Testis (tissue), 2 donors: ENCODE data around the gene CHST10.

Experiments
- POLR2A ChIP-seq: fragments of 450-650 bp; IDR thresholded peaks from one replicate; pipeline ENCODE4 v1.6.1; 2017; ENCODE audit warnings: antibody characterized with exemption, mild to moderate bottlenecking, moderate library complexity
- TF ChIP-seq, protein P1 (sequence below), 3 experiments: fragments of 450-650 bp in 2 of 3; fragments of 200-600 bp in 1 of 3; sonication (generic) in 1 of 3; IDR thresholded peaks; one replicate each; pipeline ENCODE4 v1.5.1; 2016 to 2019; ENCODE audit warnings: antibody characterized with exemption in 3 of 3, mild to moderate bottlenecking in 2 of 3, moderate library complexity in 1 of 3

DNA sequence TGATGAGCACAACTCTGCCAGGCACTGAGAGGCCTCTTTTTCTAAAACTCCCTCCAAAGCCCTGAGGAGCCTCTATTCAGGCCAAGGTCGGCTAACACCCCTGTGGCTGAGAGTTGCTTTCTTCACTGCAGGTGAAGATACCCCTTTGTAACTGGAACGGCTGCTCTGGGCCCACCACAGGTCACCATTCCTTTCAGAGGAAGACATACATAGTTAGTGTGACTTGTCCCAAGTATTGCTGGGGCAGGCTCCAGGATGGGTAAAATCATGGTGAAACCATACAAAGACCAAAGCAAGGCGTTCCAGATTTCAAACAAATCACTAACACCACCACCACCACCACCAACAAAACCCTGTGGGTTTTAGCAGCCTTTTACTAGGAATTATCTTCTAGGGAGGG lies 36.8 kb downstream of the CHST10 start:
- TF ChIP-seq, protein P1, sequence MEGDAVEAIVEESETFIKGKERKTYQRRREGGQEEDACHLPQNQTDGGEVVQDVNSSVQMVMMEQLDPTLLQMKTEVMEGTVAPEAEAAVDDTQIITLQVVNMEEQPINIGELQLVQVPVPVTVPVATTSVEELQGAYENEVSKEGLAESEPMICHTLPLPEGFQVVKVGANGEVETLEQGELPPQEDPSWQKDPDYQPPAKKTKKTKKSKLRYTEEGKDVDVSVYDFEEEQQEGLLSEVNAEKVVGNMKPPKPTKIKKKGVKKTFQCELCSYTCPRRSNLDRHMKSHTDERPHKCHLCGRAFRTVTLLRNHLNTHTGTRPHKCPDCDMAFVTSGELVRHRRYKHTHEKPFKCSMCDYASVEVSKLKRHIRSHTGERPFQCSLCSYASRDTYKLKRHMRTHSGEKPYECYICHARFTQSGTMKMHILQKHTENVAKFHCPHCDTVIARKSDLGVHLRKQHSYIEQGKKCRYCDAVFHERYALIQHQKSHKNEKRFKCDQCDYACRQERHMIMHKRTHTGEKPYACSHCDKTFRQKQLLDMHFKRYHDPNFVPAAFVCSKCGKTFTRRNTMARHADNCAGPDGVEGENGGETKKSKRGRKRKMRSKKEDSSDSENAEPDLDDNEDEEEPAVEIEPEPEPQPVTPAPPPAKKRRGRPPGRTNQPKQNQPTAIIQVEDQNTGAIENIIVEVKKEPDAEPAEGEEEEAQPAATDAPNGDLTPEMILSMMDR (IDR thresholded peaks at IDR 0.05) = no peak
- no peak for TF ChIP-seq POLR2A
